Erythroblast (primary cell): ENCODE measurements around the gene AIG1.

Source experiments
- GATA1 ChIP-seq: IDR thresholded peaks from 2 replicates; pipeline ENCODE4 v1.6.1; 2011; ENCODE audit warnings: low read depth, mild to moderate bottlenecking, control low read depth, low read length, moderate library complexity
- POLR2A ChIP-seq: IDR thresholded peaks from 2 replicates; pipeline ENCODE4 v1.6.1; 2011; ENCODE audit warnings: mild to moderate bottlenecking, low read length

GRCh38 chr6:143127941-143128680 lies 67.4 kb downstream of the AIG1 start:
- TF ChIP-seq POLR2A, result no peak
- TF ChIP-seq GATA1, result no peak
